HG02623 (cell line): ENCODE measurements around the gene LGALS12.

Source experiments
- ATAC-seq: cut with Tn5 transposase; IDR thresholded peaks from one replicate; pipeline ENCODE4 v1.9.1; 2021; ENCODE audit warnings: moderate library complexity; ENCODE audit not compliant: unreplicated experiment

Gene LGALS12

DNA sequence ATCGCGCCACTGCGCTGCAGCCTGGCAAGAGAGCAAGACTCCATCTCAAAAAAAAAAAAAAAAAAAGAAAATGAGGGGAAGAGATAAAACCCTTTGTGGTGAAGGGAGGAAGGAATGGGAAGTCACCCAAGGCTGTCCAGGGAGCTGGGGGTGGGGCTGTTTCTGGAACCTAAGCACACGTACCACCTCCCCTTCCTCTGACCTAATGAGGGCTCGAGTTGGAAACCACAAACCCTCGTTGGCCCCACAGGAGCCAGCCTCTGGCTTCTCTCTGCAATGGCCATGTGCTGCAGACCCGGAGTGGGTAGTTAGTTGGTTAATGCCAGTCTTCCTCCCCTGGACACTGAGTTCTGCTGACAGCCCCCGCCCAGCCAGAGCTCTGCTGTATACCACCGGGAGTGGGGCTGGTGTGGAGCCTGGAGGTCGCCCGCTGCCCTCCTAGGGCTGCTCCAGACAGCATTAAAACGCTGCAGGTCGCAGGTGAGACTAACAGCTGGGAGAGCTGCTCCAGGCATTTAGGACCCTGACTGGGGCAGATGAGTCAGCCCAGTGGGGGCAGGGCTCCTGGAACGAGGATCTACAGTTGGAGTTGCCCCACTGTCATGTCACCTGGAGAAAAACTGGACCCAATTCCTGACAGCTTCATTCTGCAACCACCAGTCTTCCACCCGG, at the start of gene LGALS12:
LGALS12 (plus strand) TSS at position 228 of the 672 bp plus-strand sequence; CDS start at position 603, 375 bp downstream.
- ATAC-seq: no peak

GRCh38 chr11:63459586-63459985, 46.3 kb upstream of the LGALS12 start:
- no peak for ATAC-seq

GRCh38 chr11:63462137-63462536, 43.7 kb upstream of the LGALS12 start:
- no peak for ATAC-seq

DNA sequence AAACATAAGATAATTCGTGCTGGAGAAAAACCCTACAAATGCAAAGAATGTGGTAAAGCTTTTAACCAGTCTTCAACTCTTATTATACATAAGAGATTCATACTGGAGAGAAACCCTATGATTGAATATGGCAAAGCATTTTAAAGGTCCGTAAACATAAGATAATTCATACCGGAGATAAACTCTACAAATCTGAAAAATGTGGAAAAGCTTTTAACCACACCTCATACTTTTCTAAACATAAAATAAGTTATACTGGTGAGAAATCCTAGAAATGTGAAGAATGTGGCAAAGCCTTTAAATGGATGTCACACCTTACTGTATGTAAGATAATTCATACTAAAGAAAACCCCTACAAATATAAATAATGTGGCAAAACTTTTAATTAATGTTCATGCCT, 35.6 kb upstream of the LGALS12 start:
- ATAC-seq: no peak

- ATAC-seq: no peak
These were observed 33.5 kb upstream of the LGALS12 start for GRCh38 chr11:63472372-63472771.

- no peak for ATAC-seq
These were observed 29.3 kb upstream of the LGALS12 start for GRCh38 chr11:63476618-63477017.

- ATAC-seq: no peak
These were observed 27.0 kb upstream of the LGALS12 start for GRCh38 chr11:63478896-63479295.

DNA sequence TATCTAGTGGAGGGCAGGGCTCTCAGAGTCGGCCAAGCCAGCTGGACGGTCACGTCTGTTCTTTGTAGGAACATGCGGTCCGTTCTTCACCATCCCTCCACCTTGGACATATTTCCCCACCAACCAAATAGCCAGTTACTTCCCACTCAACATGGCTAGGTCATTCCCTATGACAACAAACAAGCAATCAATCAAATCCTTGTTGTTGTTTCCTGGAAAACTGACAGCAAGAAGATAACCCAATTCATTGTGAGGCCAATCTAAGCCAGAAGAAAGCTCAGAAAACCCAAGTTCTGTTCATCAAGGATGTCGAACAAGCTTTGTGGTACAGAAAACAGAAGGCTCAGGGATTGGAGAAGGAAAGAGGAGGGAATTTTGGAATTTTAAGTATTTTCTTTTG, 25.8 kb upstream of the LGALS12 start:
- ATAC-seq: no peak

DNA sequence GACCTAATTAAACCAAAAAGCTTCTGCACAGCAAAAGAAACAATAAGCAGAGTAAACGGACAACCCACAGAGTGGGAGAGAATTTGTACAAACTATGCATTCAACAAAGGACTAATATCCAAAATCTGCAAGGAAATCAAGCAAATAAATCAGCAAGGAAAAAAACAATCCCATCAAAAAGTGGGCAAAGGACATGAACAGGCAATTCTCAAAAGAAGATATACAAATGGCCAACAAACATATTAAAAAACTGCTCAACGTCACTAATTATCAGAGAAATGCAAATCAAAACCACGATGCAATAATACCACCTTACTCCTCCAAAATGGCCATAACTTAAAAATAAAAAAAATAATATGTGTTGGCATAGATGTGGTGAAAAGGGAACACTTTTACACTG, 20.1 kb upstream of the LGALS12 start:
- no peak for ATAC-seq

GRCh38 chr11:63488789-63489188, 17.1 kb upstream of the LGALS12 start:
- no peak for ATAC-seq

- ATAC-seq: no peak
These were observed 16.0 kb upstream of the LGALS12 start for GRCh38 chr11:63489879-63490278.

DNA sequence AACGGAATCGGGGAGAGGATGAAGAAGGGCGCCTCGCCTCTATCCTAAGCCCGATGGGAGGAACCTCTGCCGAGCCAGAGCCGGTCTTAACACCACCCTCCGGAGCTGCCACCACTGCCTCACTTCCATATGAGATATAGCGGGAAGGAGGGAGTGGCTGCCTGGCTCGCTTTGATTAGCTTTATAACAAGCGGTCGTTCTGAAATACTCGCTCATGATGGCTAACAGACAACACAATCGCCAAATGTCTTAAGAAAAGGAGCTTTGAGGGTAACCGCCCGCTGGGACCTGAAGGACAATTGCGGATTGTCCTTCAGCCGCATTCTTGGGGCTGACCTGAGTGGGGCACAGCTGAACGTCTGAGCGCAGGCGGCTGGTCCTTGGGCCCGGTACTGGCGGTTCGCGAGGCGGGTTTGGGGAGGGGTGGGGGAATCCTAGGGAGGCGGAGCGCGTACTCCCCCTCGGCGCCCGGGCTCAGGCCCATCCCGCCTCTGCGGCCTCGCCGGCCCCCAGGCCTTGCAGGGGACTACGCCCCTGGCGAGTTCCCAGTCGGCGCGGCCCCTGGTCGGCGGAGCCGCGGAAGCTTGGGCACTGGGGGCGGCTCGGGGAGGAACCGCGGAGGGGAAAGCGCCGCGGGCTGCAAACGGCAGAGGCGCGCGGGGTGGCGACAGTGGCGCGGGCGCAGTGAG, 15.2 kb upstream of the LGALS12 start, which contains the start of gene PLAAT5:
PLAAT5 (minus strand) TSS at position 617 of the 689 bp plus-strand sequence; CDS start at position 484, 133 bp downstream.
- ATAC-seq: no peak

- ATAC-seq: no peak
These were observed 14.7 kb upstream of the LGALS12 start for GRCh38 chr11:63491240-63491587.

DNA sequence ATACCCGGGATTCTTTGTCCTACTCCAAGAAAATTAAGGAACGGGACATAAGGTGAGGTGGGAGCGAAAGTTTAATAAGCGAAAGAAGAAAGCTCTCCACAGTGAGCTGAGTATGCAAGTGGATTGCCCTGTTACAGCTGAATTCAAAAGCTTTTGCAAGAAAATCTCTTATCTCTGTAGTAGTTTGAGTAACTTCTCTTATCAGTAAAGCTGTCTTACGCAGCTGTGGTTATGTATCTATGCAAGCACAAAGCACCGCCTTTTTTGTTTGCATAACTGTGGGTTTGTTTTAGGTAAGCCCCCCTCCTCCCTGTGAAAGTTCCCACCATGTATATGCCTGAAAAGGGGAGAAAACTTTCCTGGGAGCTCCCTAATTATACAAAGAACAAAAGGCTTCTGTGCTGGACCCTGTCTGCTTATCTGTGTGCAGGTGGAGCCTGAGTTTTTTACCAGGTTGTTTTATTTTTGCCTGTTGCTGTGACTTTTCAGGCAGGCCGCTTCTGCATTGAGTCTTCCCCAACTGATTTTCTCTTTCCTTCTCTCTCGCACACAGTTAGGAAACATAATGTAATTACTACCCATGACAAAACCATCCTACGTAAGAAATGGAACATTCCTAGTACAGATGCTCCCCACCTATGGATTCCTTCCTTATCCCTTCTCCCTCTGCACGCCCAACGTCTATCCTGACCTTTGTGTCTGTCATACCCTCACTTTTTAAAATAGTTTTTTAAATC, 14.1 kb upstream of the LGALS12 start:
- ATAC-seq: no peak

- ATAC-seq: no peak
These were observed 13.4 kb upstream of the LGALS12 start for GRCh38 chr11:63492441-63492840.

DNA sequence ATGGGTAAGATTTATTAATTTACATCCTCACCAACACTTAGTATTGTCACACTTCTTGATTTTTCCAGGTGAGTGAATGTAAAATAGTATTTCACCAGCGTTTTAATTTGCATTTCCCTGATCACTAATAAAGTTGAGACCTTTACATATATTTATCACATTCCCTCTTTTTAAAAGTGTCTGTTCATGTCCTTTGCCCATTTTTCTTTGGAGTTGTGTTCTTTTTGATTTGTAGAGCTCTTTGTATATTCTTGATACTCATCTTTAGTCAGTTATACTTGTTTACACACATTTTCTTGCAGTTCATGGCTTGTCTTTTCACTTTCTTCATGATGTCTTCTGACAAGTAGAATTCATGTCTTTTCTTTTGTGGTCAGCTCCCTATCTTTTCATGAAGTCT, 12.8 kb upstream of the LGALS12 start:
- ATAC-seq: no peak

GRCh38 chr11:63494975-63495374, 10.9 kb upstream of the LGALS12 start:
- no peak for ATAC-seq

DNA sequence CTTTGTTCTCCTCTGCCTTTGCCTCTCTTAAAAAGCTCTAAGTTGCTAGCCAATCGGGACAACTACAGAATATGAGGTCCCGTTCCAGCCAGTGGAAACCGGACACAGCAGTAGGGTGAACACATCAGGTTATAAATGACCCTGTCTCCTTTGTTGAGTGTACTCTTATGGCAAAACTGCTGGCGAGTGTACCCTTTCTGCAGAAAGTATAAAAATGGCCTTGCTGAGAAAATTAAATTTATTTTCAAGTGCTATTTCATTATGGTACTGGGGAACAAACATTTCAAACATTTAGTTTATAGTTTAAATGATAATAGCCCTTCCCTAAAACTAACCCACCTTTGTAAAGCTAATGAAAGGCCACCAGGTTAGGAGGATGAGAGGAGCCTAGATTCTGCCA, 6.0 kb upstream of the LGALS12 start:
- ATAC-seq: no peak

GRCh38 chr11:63501236-63501635, 4.6 kb upstream of the LGALS12 start:
- ATAC-seq: no peak

GRCh38 chr11:63502252-63502820, 3.5 kb upstream of the LGALS12 start:
- no peak for ATAC-seq

GRCh38 chr11:63503492-63503891, 2.4 kb upstream of the LGALS12 start:
- ATAC-seq: no peak

GRCh38 chr11:63504054-63504453, 1.8 kb upstream of the LGALS12 start:
- ATAC-seq: no peak
